HG03060 (cell line): ENCODE measurements around the gene HOMEZ.
"Not testable (repeated sequence)": the region's sequence is repeated elsewhere in the genome, so short reads cannot be mapped to it uniquely, and the experiment has no call there.

ENCODE experiments used
- ATAC-seq: cut with Tn5 transposase; IDR thresholded peaks from one replicate; pipeline ENCODE4 v1.9.1; 2021; ENCODE audit warnings: low read depth, moderate number of reproducible peaks; ENCODE audit not compliant: unreplicated experiment

HOMEZ gene

GRCh38 chr14:23285530-23286019, 357 bp downstream of the HOMEZ start:
- no peak for ATAC-seq

- no peak for ATAC-seq
Observed at GRCh38 chr14:23284654-23285529, 1.0 kb downstream of the HOMEZ start.

- no peak for ATAC-seq
Observed at GRCh38 chr14:23281247-23281646, 4.7 kb downstream of the HOMEZ start.

GRCh38 chr14:23277928-23278327, 8.0 kb downstream of the HOMEZ start:
- not testable (repeated sequence) for ATAC-seq

GRCh38 chr14:23277189-23277588, 8.7 kb downstream of the HOMEZ start:
- no peak for ATAC-seq

GRCh38 chr14:23275412-23275811, 10.5 kb downstream of the HOMEZ start:
- no peak for ATAC-seq

- no peak for ATAC-seq
Observed at GRCh38 chr14:23269193-23269592, 16.7 kb downstream of the HOMEZ start.

GRCh38 chr14:23260849-23261248, 25.1 kb downstream of the HOMEZ start:
- ATAC-seq: not testable (repeated sequence)

- ATAC-seq: no peak
Observed at GRCh38 chr14:23259426-23259825, 26.5 kb downstream of the HOMEZ start.

- ATAC-seq: no peak
Observed at GRCh38 chr14:23258256-23258655, 27.7 kb downstream of the HOMEZ start.

GRCh38 chr14:23252420-23253333, 33.3 kb downstream of the HOMEZ start:
- no peak for ATAC-seq

- no peak for ATAC-seq
Observed at GRCh38 chr14:23252006-23252405, 33.9 kb downstream of the HOMEZ start.

- no peak for ATAC-seq
Observed at GRCh38 chr14:23249824-23250223, 36.1 kb downstream of the HOMEZ start.

- no peak for ATAC-seq
Observed at GRCh38 chr14:23248601-23249000, 37.3 kb downstream of the HOMEZ start.

GRCh38 chr14:23245282-23245681, 40.6 kb downstream of the HOMEZ start:
- ATAC-seq: no peak

- ATAC-seq: no peak
Observed at GRCh38 chr14:23243066-23243465, 42.9 kb downstream of the HOMEZ start.

GRCh38 chr14:23242076-23242475, 43.9 kb downstream of the HOMEZ start:
- no peak for ATAC-seq

GRCh38 chr14:23241061-23241715, 44.7 kb downstream of the HOMEZ start:
- not testable (repeated sequence) for ATAC-seq

GRCh38 chr14:23240661-23241060, 45.3 kb downstream of the HOMEZ start:
- ATAC-seq: no peak

GRCh38 chr14:23237772-23238594, 47.9 kb downstream of the HOMEZ start, which contains the start of gene RNF212B:
Gene RNF212B, plus strand, starts transcription at chr14:23237936. Its CDS starts 2,410 bp downstream, at chr14:23240346.
- ATAC-seq: no peak
